ENCODE measurements around the gene TTC24.

GRCh38 chr1:156619582-156619955, 40.0 kb downstream of the TTC24 start:
- TF ChIP-seq CTCF (IDR thresholded peaks at IDR 0.05) (peak; percentile 50), ZFX (IDR thresholded peaks at IDR 0.05; ENCODE audit: borderline replicate concordance) (no peak)
